ENCODE data around the gene IMP4.

The IMP4 gene

GRCh38 chr2:130342533-130343275 is at the start of gene IMP4:
IMP4 (plus strand) TSS chr2:130342897; CDS start chr2:130342933, 36 bp downstream.
- H3K36me3 ChIP-seq (ENCODE audit: control insufficient read depth in 2 of 2, insufficient read depth in 1 of 2, low read length in 2 of 2) = peaks cover 11 to 61% of the 10 kb centered on the region in 2 experiments; a peak in 2 of 3 replicates
- H3K4me1 ChIP-seq (ENCODE audit: control insufficient read depth, insufficient read depth, low read length) = no peaks in the 10 kb centered on the region
- H3K27ac ChIP-seq (ENCODE audit: extremely low read depth, low read depth, low read length) = peak within 1 kb of the TSS; percentile 40; the same call in 1 of the 2 replicates
- ChIA-PET POLR2A (interaction anchor here (0.8 to 3.0 kb wide), 8 partner anchors 8 to 166 kb away, joined by 3 to 25 read pairs (median 8); partner anchors contain the start of genes PTPN18 and SMPD4), CTCF (interaction anchor here (0.7 to 2.2 kb wide), 5 partner anchors 10 to 534 kb away, joined by 3 to 16 read pairs (median 5); partner anchors contain the start of genes MZT2B and SMPD4)
- no peaks in the 10 kb centered on the region for H3K9me3 ChIP-seq (ENCODE audit: control insufficient read depth, insufficient read depth, low read depth, low read length)
- peak within 1 kb of the TSS; percentile 90 for H3K4me3 ChIP-seq (ENCODE audit: low read depth, low read length)
- TF ChIP-seq ZEB2 (tag by site-specific recombination; IDR thresholded peaks at IDR 0.05) (0 out of 2 replicates have a peak, but pooled peaks have one; percentile 33), ZFP37 (tag by site-specific recombination; IDR thresholded peaks at IDR 0.05) (peak; percentile 70; the same call in 1 of the 2 replicates), ZXDB (tag by site-specific recombination; IDR thresholded peaks at IDR 0.05) (0 out of 2 replicates have a peak, but pooled peaks have one; percentile 16), ZNF548 (tag by site-specific recombination; IDR thresholded peaks at IDR 0.05) (no peak), GLI2 (tag by site-specific recombination; IDR thresholded peaks at IDR 0.05; ENCODE audit: borderline replicate concordance, low read depth) (no peak), PRDM2 (tag by site-specific recombination; IDR thresholded peaks at IDR 0.05; ENCODE audit: borderline replicate concordance) (no peak), ZNF529 (tag by site-specific recombination; IDR thresholded peaks at IDR 0.05; ENCODE audit: insufficient replicate concordance) (no peak), HOXD13 (CRISPR knock-in tag; IDR thresholded peaks at IDR 0.05; ENCODE audit: borderline replicate concordance) (0 out of 2 replicates have a peak, but pooled peaks have one; percentile 12), YY1 (tag by site-specific recombination; IDR thresholded peaks at IDR 0.05) (peak; percentile 96), ZNF335 (tag by site-specific recombination; conservative IDR thresholded peaks at IDR 0.05) (peak; percentile 95), ZNF580 (tag by site-specific recombination; IDR thresholded peaks at IDR 0.05) (no peak; the same call in 1 of the 2 replicates), KLF7 (tag by site-specific recombination; IDR thresholded peaks at IDR 0.05; ENCODE audit: borderline replicate concordance) (peak; percentile 64; the same call in 1 of the 2 replicates), ZNF391 (tag by site-specific recombination; IDR thresholded peaks at IDR 0.05; ENCODE audit: borderline replicate concordance, low read depth) (peak; percentile 18; the same call in 1 of the 2 replicates), HOXC10 (CRISPR knock-in tag; IDR thresholded peaks at IDR 0.05) (peak; percentile 63; the same call in 1 of the 2 replicates), ZNF394 (tag by site-specific recombination; IDR thresholded peaks at IDR 0.05; ENCODE audit: borderline replicate concordance) (peak; percentile 96), KLF8 (tag by site-specific recombination; IDR thresholded peaks at IDR 0.05) (peak; percentile 78), ZNF2 (tag by site-specific recombination; IDR thresholded peaks at IDR 0.05) (peak; percentile 46; the same call in 1 of the 2 replicates), ZNF366 (tag by site-specific recombination; conservative IDR thresholded peaks at IDR 0.05) (no peak), ZBTB1 (tag by site-specific recombination; IDR thresholded peaks at IDR 0.05) (no peak), KLF1 (tag by site-specific recombination; IDR thresholded peaks at IDR 0.05) (peak; percentile 47), ZNF610 (tag by site-specific recombination; IDR thresholded peaks at IDR 0.05; ENCODE audit: borderline replicate concordance) (peak; percentile 55; the same call in 1 of the 2 replicates), ZNF202 (tag by site-specific recombination; IDR thresholded peaks at IDR 0.05; ENCODE audit: borderline replicate concordance) (no peak), ZNF26 (tag by site-specific recombination; IDR thresholded peaks at IDR 0.05) (no peak), KLF9 (tag by site-specific recombination; IDR thresholded peaks at IDR 0.05; ENCODE audit: low read depth) (no peak), ZSCAN30 (tag by site-specific recombination; IDR thresholded peaks at IDR 0.05) (peak; percentile 70), ZNF501 (tag by site-specific recombination; IDR thresholded peaks at IDR 0.05) (peak; percentile 94), ZNF510 (tag by site-specific recombination; IDR thresholded peaks at IDR 0.05; ENCODE audit: insufficient replicate concordance) (no peak), ZNF571 (tag by site-specific recombination; IDR thresholded peaks at IDR 0.05) (no peak), ZNF324 (tag by site-specific recombination; IDR thresholded peaks at IDR 0.05) (peak; percentile 43; the same call in 1 of the 2 replicates), REPIN1 (tag by site-specific recombination; IDR thresholded peaks at IDR 0.05; ENCODE audit: low read depth) (0 out of 2 replicates have a peak, but pooled peaks have one; percentile 38), ZNF248 (tag by site-specific recombination; IDR thresholded peaks at IDR 0.05) (no peak)
